Measurements from ENCODE around the gene STRA6. TPM values are rescaled to one million over a fixed set of nuclear protein-coding genes. Genes with fewer than 3 reads are reported as not detected.

The STRA6 gene
- total and polyA plus RNA-seq, 3 experiments from 2014 or later, result not detected

- CTCF ChIA-PET, result interaction anchor here (1.9 kb wide), 1 partner anchor 189 kb away, joined by 7 read pairs; no protein-coding TSS in a partner anchor
- Mint-ChIP-seq H3K27me3 (peaks cover 46 to 82% of the 10 kb centered on the region in 2 donors), H3K4me1 (peaks cover 14 to 57% (median 15%) of the 10 kb centered on the region in 3 donors), H3K27ac (no peak overlapping the region), H3K9me3 (peaks cover 0 to 2% (median 0%) of the 10 kb centered on the region in 5 donors), H3K36me3 (no peaks in the 10 kb centered on the region), H3K4me3 (no peak overlapping the region)
- H3K9me3 ChIP-seq (ENCODE audit: low read length), result no peaks in the 10 kb centered on the region
- no peak overlapping the region for H3K4me3 ChIP-seq (ENCODE audit: low read length)
- H3K27me3 ChIP-seq (ENCODE audit: insufficient read depth, low read length, poor library complexity, severe bottlenecking), result peaks cover 59% of the 10 kb centered on the region
- H3K4me1 ChIP-seq (ENCODE audit: insufficient read depth, low read length), result peaks cover 7% of the 10 kb centered on the region
- H3K36me3 ChIP-seq (ENCODE audit: insufficient read depth, low read length), result no peaks in the 10 kb centered on the region
- no peak for DNase-seq
- no peak overlapping the region for H3K27ac ChIP-seq (ENCODE audit: low read depth, low read length)
- POLR2A ChIA-PET, result no interaction called here
Observed at GRCh38 chr15:74132681-74133651, 69.6 kb downstream of the STRA6 start.

DNA sequence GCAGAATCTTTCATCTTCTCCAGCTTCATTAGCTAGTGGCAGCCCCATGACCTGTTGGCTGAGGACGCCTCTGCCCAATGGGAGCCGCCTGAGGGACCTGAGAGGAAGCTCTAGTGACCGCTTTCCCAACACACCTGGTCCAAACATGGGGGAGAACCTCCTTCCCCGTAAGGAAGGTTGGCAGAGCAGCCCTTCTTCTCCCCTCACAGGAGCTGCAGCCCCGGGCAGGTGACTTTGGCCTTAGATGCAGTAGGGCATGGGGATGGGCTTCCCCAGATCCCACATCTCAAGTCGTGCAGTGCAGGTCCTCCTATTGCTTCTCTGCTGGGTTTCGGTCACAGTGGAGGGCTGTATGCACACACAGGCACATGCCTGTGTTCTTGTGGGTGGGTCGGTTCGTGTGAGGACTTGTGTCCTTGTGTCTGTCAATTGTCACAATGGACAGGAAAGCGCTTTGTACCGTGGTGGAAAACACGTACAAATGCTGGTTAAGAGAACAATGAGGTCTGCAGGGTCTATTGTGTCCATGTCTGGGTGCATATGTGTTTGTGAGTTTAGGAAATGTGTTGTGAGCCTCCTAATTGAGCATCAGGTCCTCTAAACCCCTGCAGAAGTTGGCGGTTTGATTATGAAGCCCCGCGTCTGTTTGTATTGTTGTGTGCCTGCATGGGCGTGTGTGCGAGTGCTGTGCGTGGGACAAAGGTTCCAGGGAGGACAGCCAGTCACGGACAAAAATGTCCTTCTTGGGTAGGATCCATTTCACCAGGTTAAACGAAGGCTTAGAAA lies 70.8 kb downstream of the STRA6 start:
- CTCF ChIA-PET, result interaction anchor here (1.9 kb wide), 1 partner anchor 191 kb away, joined by 7 read pairs; no protein-coding TSS in a partner anchor
- Histone ChIP-seq H3K4me3 (ENCODE audit: low read length) (no peak overlapping the region), H3K36me3 (ENCODE audit: insufficient read depth, low read length) (no peaks in the 10 kb centered on the region), H3K27ac (ENCODE audit: low read depth, low read length) (no peak overlapping the region), H3K9me3 (ENCODE audit: low read length) (no peaks in the 10 kb centered on the region), H3K4me1 (ENCODE audit: insufficient read depth, low read length) (peaks cover 8% of the 10 kb centered on the region), H3K27me3 (ENCODE audit: insufficient read depth, low read length, poor library complexity, severe bottlenecking) (peaks cover 54% of the 10 kb centered on the region)
- peaks cover 9 to 56% (median 14%) of the 10 kb centered on the region in 3 donors for H3K4me1 Mint-ChIP-seq
- peak overlapping the region in 1 of 8 donors; percentile 17 for H3K27ac Mint-ChIP-seq
- peaks cover 0 to 2% (median 0%) of the 10 kb centered on the region in 5 donors for H3K9me3 Mint-ChIP-seq
- peak overlapping the region in 5 of 7 donors; percentile 3 to 41 (median 15) for H3K4me3 Mint-ChIP-seq
- no peak for DNase-seq
- no peaks in the 10 kb centered on the region for H3K36me3 Mint-ChIP-seq
- H3K27me3 Mint-ChIP-seq, result peaks cover 41 to 77% of the 10 kb centered on the region in 2 donors
- POLR2A ChIA-PET, result no interaction called here

GRCh38 chr15:74130849-74131627 lies 71.5 kb downstream of the STRA6 start:
- Mint-ChIP-seq H3K4me3 (peak overlapping the region in 1 of 7 donors; percentile 75), H3K27me3 (peaks cover 41 to 76% of the 10 kb centered on the region in 2 donors), H3K36me3 (no peaks in the 10 kb centered on the region), H3K4me1 (peaks cover 5 to 51% (median 10%) of the 10 kb centered on the region in 3 donors), H3K27ac (no peak overlapping the region), H3K9me3 (peaks cover 0 to 2% (median 0%) of the 10 kb centered on the region in 5 donors)
- Histone ChIP-seq H3K4me1 (ENCODE audit: insufficient read depth, low read length) (peaks cover 6% of the 10 kb centered on the region), H3K36me3 (ENCODE audit: insufficient read depth, low read length) (no peaks in the 10 kb centered on the region), H3K9me3 (ENCODE audit: low read length) (no peaks in the 10 kb centered on the region), H3K27ac (ENCODE audit: low read depth, low read length) (no peak overlapping the region), H3K27me3 (ENCODE audit: insufficient read depth, low read length, poor library complexity, severe bottlenecking) (peaks cover 50% of the 10 kb centered on the region), H3K4me3 (ENCODE audit: low read length) (no peak overlapping the region)
- ChIA-PET POLR2A (no interaction called here), CTCF (interaction anchor here (1.9 kb wide), 1 partner anchor 191 kb away, joined by 7 read pairs; no protein-coding TSS in a partner anchor)
- DNase-seq, result no peak

DNA sequence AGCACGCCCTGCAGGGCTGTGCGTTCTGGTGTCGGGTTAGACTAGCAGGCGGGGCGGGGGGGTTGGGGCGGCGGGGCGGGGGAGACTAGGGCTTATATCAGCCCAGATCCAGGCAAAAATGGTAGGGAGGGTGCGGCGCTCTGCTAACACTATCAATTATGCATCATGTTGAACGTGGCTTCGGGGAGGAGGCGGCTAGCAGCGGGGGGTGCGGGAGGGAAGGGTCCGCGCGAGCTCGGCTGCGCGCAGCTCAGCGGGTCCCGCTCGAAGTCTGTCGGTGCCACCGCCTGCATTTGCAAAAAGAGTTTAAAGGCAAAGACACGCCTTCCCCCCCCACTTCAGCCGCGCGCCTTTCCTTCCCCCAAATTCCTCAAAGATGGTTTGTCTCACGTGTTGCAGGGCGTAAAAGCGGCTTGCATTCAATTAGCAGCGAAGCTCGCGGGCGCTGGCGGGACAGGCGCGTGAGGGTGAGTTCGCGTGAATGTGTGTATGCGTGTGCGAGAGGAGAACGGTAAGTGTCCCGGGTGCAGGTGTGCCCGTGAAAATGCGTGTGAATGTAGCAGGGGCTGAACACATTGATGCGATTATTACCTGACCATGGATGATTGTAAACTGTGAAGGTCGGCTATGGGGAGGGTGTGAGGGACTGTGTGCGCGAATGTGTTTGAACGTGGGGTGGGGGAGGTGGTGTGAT lies 72.3 kb downstream of the STRA6 start, which contains the start of gene ISLR2:
Gene ISLR2, plus strand, starts transcription at position 432 of the 694 bp plus-strand sequence. CDS start 2,169 bp downstream, outside the sequence.
- Histone ChIP-seq H3K27me3 (ENCODE audit: insufficient read depth, low read length, poor library complexity, severe bottlenecking) (peaks cover 44% of the 10 kb centered on the region), H3K9me3 (ENCODE audit: low read length) (no peaks in the 10 kb centered on the region), H3K4me1 (ENCODE audit: insufficient read depth, low read length) (peaks cover 6% of the 10 kb centered on the region), H3K27ac (ENCODE audit: low read depth, low read length) (no peak within 1 kb of the TSS), H3K36me3 (ENCODE audit: insufficient read depth, low read length) (no peaks in the 10 kb centered on the region), H3K4me3 (ENCODE audit: low read length) (no peak within 1 kb of the TSS)
- ChIA-PET POLR2A (no interaction called here), CTCF (interaction anchor here (1.2 to 5.9 kb wide), 3 partner anchors 192 to 197 kb away, joined by 3 to 74 read pairs (median 4); no protein-coding TSS in a partner anchor)
- H3K36me3 Mint-ChIP-seq, result no peaks in the 10 kb centered on the region
- H3K4me3 Mint-ChIP-seq, result peak within 1 kb of the TSS in 4 of 7 donors; percentile 24 to 75 (median 38)
- H3K27me3 Mint-ChIP-seq, result peaks cover 37 to 74% of the 10 kb centered on the region in 2 donors
- DNase-seq, result no peak
- H3K27ac Mint-ChIP-seq, result peak within 1 kb of the TSS in 1 of 8 donors; percentile 47
- peaks cover 5 to 45% (median 10%) of the 10 kb centered on the region in 3 donors for H3K4me1 Mint-ChIP-seq
- H3K9me3 Mint-ChIP-seq, result peaks cover 0 to 2% (median 0%) of the 10 kb centered on the region in 5 donors

DNA sequence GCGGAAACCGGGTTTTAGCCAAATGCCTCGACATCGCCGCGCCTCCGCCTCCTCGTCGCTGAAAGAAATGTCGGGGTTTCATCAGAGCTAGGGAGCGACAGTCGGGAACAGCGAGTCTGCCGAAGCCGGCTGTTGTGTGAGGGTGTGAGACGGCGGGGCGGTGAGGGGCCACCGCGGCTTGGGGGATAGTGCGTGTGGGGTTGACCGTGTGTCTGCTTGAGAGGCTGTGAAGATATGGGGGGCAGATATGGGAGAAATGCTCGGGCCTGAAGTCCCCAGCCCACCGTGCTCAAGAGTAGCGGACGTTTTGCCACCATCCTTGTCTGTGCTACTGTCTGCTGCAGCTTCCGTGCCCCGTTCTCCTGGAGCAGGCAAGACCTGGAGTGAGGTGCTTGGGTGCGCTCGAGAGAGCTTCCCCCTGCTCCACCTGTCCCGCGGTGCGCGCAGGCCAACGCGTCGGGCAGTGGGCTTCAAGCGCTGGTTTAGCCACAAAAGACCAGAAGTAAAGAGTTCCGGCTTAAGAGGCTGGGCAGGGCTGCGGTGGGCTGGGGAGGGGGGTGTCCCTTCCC lies 72.9 kb downstream of the STRA6 start:
- Histone ChIP-seq H3K4me1 (ENCODE audit: insufficient read depth, low read length) (peaks cover 6% of the 10 kb centered on the region), H3K36me3 (ENCODE audit: insufficient read depth, low read length) (no peaks in the 10 kb centered on the region), H3K9me3 (ENCODE audit: low read length) (no peaks in the 10 kb centered on the region), H3K27ac (ENCODE audit: low read depth, low read length) (no peak overlapping the region), H3K4me3 (ENCODE audit: low read length) (no peak overlapping the region), H3K27me3 (ENCODE audit: insufficient read depth, low read length, poor library complexity, severe bottlenecking) (peaks cover 39% of the 10 kb centered on the region)
- Mint-ChIP-seq H3K27me3 (peaks cover 31 to 71% of the 10 kb centered on the region in 2 donors), H3K4me3 (peak overlapping the region in 2 of 7 donors; percentile 32 to 45), H3K4me1 (peaks cover 0 to 39% (median 7%) of the 10 kb centered on the region in 3 donors), H3K9me3 (peaks cover 0 to 2% (median 0%) of the 10 kb centered on the region in 5 donors), H3K27ac (peak overlapping the region in 1 of 8 donors; percentile 47), H3K36me3 (no peaks in the 10 kb centered on the region)
- ChIA-PET CTCF (interaction anchor here (1.2 to 5.9 kb wide), 3 partner anchors 192 to 198 kb away, joined by 3 to 74 read pairs (median 4); no protein-coding TSS in a partner anchor), POLR2A (no interaction called here)
- no peak for DNase-seq
